ENCODE measurements around the gene POU2AF1.

Gene POU2AF1

DNA sequence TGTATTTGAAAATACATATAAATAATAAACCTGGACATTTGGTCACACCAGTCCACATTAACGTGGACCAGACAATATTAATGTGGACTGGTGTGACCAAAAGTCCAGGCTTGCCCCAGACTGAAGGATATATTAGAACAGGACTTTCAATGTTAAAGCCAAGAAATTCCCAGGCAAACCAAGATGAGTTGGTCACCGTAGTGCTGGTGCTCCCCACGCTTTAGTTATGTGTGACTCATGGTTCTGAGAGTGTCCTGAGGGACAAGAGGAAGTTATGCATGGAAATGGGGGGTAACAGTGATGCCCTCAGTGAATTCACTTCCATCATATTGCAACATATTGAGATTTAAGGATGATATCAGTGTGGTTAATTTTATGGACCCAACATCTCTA is 31.4 kb downstream of the POU2AF1 start:
- no peak for DNase-seq (ENCODE audit: low read depth in 2 of 2)

DNA sequence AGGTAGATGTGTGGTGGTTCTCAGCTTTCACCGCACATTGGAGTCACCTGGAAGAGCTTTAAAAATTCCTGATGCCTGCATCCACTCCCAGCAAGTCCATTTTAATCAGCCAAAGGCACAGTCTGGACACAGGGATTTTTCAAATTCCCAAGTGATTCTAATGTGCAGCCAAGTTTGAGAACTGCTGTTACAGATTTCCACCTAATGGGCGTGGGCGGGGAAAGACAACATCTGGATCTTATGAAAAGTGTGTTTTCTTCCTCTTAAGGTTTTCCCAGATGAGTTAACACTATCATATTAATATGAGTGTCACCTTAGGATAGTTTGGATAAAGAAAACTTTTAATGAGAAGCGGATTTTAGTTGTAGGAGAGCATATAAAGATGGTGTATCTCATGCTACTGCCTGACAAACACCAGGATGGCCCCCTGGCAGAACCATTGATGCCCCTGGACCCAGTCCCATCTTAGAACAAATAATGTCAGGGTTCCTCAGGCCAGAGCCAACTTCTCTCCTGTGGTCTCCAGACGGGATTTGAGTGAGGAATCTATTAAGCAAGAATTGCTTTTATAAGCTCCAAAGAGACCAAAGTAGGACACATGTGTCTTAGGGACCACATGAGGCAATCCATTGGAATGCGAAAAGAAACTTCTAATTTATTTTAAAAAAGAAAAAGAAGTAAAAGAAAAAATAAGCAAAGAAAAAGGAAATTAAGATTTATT is 31.9 kb downstream of the POU2AF1 start:
- DNase-seq (ENCODE audit: low read depth in 2 of 2), result no peak

GRCh38 chr11:111344032-111344431 is 35.0 kb downstream of the POU2AF1 start:
- DNase-seq (ENCODE audit: low read depth in 2 of 2), result no peak

DNA sequence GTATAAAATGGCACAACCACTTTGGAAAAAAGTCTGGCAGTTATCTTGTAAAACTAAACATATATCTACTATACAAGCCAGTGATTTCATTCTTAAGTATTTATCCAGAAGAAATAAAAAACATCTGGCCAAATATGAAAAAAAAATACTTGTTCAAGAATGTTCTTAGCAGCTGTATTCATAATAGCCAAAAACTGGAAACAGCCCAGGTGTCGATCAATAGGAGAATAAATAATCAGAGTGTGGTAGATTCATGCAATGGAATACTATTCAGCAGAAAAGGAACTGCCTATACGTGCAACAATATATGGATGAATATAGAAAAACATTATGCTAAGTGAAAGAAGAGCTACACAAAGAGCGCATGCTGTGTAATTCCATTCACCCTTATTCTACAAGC is 36.7 kb downstream of the POU2AF1 start:
- DNase-seq (ENCODE audit: low read depth in 2 of 2), result no peak

- no peak for DNase-seq (ENCODE audit: low read depth in 2 of 2)
Observed at GRCh38 chr11:111339758-111340388, 39.2 kb downstream of the POU2AF1 start.

DNA sequence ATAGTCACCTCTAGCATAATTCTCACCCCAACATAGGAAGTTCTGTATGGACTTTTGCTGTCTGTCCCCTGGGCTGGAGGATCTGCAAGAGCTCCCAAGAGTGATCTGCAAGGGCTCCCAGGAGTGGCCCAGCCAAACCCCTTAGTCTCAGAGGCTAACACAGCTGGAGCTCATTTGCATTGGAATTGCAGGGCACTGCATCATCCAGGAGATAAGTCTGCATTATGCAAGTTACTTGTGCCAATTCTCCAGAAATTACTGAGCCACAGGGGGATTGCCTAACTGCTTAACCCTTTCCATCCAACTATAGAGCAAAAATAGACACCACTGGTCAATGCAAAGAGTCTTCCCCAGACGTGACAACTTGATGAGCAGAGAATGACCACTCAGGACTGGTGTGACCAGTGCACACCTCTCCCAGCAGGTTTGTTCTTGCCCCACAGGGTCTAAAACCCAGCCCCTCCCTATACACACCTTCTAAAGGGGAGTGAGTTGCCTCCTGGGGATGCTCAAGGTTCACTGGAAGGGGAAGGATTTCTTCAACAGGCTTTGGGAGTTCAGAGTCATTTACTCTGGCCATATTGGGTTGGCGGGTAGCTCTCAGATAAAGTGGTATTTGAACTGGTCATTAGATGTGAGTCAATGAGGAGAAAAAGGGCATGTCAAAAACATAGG is 42.4 kb downstream of the POU2AF1 start:
- DNase-seq (ENCODE audit: low read depth in 2 of 2), result no peak

GRCh38 chr11:111336062-111336461 is 43.0 kb downstream of the POU2AF1 start:
- no peak for DNase-seq (ENCODE audit: low read depth in 2 of 2)

DNA sequence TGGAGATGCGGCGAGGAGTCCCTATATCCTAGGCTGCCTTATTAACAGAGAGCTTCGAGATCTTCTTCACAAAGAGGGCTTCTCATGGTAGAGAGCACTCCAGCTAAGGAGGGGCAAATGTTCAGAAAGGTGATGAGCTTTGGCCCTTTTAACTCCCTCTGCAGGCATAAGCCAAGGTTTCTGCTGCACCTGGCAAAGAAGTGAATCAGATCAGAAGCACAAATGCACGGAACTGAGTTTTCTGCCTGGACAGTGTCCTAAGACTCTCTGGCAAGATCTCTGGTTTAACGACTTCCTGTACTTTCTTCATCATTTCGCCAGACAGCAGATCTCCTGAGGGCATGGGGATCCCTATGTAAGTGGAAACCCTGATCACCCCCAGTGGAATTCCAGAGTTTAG is 43.5 kb downstream of the POU2AF1 start:
- no peak for DNase-seq (ENCODE audit: low read depth in 2 of 2)

DNA sequence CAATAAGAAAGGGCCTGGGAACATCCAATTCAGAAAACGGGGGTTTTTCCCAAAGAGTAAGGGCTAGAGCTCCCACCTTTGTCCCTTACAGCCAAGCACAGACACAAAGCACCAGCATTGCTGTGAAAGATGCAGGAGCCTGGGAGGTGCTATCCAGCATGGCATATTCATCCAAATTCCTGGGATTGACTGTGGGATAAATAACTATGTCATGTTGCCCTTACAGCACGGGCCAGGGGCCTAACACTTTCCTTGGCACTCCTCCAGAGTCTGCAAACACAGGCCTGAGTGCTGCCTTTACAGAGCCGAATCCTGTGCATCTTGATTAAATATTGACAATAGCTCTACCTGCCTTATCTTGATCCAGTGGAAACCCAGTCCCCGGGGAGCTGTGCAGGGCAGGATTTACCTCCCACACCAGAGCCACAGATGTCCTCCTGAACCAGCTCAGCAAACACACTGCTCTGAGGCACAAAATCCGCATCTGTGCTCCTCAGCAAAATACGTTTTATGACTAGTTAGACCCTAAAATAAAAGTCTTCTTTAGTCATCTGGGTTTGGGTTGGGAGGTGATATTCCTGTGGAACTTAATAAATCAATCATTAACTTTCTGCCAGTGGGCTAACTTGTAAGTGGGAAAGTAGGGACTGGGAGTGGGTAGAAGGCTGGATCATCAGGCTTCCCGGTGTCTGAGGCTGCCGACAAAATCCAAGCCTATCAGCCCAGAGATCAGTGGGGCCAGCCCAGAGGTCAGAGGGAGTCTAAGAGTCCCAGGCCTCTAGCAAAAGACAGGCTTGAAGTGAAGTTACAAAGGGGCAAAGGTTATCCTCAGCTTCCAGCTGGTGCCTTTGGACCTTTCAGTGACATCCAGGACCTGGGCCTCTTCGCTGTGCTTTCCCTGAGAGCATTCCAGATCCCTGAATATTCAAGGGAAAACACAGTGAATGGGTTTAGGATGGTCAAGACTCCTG is 44.3 kb downstream of the POU2AF1 start:
- DNase-seq (ENCODE audit: low read depth in 2 of 2), result no peak

GRCh38 chr11:111331711-111332479 is 47.2 kb downstream of the POU2AF1 start:
- DNase-seq (ENCODE audit: low read depth in 2 of 2), result no peak

DNA sequence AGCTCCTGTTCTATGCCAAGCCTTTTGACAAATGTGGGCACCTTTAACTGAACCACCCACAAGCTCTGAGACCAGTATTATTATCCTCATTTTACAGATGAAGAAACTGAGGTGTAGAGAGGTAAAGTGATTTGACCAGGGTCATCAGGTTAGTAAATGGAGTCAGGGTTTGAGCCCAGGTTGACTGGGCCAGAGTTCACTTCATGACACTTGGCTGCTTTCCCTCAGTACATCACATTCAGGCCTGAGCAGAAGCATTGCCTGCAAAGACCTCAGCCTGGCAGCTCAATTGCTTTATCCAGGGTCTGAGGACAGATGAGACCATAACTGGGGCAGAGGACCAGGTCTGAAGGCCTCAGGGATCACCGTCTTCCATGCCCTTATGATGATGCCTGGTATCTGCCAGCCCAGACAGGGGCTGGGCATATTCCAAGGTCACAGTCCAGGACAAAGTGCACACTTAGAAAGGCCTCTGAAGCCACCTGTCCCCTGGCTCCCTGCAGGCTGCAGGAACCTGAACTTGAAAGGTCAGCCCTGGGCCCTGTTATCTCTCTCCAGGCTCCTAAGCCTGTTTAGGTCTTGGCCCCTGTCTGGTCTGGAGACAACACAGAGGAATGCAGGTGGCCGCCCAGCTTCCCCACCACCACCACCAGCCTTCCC is 48.7 kb downstream of the POU2AF1 start:
- no peak for DNase-seq (ENCODE audit: low read depth in 2 of 2)

DNA sequence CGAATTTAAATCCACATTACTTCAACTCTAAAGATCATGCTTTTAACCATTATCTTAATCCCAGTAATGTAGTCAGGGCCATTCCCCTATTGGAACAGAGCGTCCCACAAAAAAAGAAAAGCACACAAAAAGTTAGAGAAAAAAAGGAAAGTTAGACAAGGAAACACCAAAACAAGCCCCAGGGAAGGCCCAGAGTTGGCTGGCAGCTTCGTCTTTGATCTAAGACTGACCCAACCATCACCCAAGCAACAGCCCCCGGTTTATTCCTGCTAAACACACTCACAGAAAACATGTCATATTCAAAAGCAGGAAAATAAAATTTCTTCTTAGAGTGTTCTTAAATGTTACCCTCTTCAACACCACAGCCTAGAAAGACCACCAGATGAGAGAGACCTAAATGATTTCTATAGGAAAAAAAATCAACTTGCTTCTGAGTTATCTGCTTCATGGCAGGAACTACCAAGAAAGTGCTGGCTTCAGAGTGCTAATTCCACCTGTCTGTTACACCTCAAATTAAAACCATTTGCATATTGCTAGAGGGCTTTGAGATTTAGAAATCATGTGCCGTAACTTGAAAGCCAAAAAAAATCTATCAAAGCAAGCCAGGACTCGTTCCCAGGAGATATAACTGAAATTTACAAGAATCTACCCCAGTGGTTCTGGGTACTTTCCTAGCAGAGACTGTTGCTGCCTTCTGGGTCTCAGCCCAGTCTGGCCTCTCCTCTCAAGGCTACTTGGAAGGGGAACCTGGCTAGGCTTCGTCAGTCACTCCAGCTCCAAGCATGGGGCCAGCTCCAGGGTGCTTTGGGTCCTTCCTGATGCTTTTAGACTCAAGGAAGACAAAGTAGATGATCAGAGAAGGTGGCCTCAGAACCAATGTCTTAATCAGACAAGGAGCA is 49.5 kb downstream of the POU2AF1 start:
- DNase-seq (ENCODE audit: low read depth in 2 of 2), result no peak

DNA sequence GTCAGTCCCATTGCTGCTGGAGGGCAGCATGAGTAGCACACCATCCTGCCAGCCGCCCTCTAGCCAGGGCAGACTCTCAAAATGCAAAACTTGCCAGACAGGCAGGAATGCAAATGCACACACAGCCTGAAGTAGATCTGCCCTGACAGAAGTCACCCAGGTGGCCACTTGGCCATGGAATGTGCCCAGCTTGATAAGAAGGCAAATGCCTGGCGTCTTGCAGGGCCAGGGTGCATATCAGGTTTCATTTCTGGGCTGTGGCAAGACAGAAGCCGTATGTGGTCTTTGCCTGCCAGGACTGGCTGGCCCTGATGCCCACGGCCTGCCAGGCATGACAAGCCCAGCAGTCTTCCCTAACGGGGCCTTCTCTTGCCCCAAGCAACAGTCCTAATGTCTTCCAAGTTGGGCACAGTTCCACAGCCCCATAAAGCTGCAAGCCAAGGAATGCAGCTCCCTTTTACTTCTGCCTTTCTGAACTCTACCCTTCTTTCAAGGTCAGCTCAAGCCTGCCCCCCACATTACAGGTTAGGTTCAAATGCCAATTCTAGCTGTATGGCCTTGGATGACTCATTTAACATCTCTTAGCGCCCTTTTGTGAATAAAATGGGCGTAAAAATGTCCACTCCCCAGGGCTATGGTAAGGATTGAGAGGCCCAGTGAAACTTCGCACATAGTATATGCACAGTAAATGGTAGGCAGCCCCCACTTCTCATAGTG is 51.0 kb downstream of the POU2AF1 start:
- no peak for DNase-seq (ENCODE audit: low read depth in 2 of 2)

DNA sequence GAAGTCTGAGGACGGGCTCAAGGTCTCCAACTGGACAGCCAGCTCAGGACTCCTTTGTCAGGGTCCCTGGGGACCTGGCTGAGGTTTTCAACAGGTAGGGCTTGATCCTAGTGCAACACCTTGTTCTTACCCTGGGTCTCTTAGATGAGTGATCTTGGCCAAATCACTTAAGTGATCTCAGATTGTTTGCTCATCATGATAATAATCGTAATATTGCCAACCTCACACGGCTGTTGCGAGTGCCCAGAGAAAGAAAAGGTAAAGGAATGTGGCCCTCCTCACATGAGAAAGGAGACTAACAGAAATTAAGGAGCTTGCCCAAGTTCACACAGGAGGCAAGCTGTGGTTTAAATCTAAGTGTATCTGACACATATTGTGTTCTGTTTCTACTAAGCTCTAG is 52.3 kb downstream of the POU2AF1 start:
- DNase-seq (ENCODE audit: low read depth in 2 of 2), result no peak

- no peak for DNase-seq (ENCODE audit: low read depth in 2 of 2)
Observed at GRCh38 chr11:111325259-111325658, 53.8 kb downstream of the POU2AF1 start.

- DNase-seq (ENCODE audit: low read depth in 2 of 2), result no peak
Observed at GRCh38 chr11:111324277-111324720, 54.8 kb downstream of the POU2AF1 start.

DNA sequence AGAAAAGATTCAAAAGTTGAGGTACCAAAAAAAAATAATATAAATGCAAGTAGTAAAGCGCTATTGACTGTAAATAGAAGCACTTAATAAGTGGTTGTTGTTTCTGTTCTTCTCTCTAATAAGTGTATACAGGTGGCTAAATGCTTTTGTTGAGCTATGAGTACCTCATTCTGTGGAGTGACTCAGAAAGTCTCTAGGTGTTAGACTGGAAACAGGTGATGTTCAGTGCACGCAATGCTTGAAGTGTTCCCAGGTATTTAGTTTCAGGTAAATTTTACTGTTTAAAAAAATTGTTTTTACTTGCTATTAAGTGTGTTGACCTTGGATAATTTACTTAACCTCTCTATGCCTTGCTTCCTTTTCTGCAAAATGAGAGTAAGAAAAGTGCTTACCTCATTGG is 56.5 kb downstream of the POU2AF1 start:
- DNase-seq (ENCODE audit: low read depth in 2 of 2), result no peak

GRCh38 chr11:111320728-111321568 is 58.1 kb downstream of the POU2AF1 start:
- DNase-seq (ENCODE audit: low read depth in 2 of 2), result no peak

Data from stimulated activated CD8-positive, alpha-beta memory T cell treated with anti-CD3 and anti-CD28 coated beads, Interleukin-2, amount 100 ng/mL, for 48 hours (primary cell).